GM18909 (cell line): Measurements from ENCODE around the gene NUDT15.
"Not testable (repeated sequence)": the region's sequence is repeated elsewhere in the genome, so short reads cannot be mapped to it uniquely, and the experiment has no call there.

Source experiments
- ATAC-seq: cut with Tn5 transposase; IDR thresholded peaks from one replicate; pipeline ENCODE4 v1.9.1; 2021; ENCODE audit warnings: mild to moderate bottlenecking; ENCODE audit not compliant: unreplicated experiment, poor library complexity

NUDT15 gene

DNA sequence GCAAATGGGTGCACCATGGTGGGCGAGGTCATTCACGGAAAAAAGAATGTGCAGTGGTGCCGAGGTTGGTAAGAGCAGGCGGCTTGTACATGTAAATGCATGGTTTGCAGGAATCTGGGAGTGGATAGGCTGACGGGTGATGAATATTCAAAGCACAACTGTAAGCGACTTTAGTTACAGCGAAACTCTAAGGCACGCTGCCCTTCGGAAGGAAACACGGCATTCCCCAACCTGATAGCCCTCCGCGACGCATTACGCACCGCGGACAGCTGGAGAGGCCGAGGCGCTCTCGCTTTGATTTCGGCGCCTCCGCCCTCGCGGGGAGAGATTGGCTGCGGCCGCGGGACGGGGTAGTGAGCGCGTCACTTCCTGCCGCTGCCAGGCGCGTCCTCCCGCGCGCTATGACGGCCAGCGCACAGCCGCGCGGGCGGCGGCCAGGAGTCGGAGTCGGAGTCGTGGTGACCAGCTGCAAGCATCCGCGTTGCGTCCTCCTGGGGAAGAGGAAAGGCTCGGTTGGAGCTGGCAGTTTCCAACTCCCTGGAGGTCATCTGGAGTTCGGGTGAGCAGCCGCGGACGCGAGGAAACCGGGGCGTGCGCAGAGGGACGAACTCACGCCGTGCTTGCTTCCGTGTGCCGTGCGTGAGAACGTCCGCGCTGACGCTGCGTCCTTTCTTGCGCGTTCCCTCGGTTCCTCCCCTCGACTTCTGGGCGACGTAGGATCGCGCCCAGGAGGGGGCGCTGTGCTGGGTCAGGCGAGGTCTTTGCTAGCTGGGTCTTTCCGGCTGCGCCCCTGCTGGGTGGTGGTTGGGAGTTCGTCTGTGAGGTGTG lies at the start of gene NUDT15:
TSS of gene NUDT15 (plus strand) at position 381 of the 828 bp plus-strand sequence. CDS start at position 402, 21 bp downstream.
- ATAC-seq, result peak; percentile 95

GRCh38 chr13:47990427-47990826 lies 47.1 kb upstream of the NUDT15 start:
- no peak for ATAC-seq

DNA sequence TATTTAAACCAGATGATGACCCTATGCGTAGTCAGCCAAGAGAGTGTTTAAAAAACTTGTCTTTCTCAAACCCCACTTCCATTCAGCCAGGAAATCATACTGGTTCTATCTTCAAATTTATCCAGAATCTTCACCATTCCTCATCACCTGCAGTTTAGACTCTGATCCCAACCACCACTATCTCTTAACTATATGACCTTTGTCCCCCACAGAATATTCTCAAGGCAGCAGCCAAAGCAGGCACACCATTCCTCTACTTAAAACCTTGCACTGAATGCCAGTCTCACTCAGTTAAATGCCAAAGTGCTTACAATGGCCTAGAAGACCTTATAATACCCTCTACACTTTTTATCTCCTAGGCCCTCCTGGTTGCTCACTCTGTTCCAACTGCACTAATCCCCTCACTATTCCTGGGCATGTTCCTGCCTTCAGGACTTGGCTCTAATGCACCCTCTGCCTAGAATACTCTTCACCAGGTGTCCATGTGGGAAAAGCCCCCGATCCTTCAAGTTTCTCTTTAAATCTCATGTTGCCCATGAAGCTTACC lies 46.5 kb upstream of the NUDT15 start:
- ATAC-seq, result no peak

DNA sequence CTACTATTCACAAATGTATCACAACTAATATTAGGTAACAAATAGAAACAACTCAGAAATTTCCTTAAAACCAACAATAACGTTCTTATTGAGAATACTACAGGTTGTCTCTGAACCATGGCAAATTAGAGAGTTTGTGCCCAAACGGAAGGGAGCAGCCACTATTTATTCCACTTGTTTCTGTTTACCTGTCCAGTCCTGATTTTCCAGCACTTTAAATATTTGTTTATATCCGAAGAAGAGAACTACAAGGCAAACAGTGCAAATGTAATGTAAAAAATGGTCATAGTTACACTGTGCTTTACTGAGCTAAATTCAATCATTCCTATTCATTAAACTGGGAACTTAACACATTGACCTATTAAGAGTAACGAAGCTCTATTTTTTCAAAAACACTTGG lies 45.7 kb upstream of the NUDT15 start:
- no peak for ATAC-seq

DNA sequence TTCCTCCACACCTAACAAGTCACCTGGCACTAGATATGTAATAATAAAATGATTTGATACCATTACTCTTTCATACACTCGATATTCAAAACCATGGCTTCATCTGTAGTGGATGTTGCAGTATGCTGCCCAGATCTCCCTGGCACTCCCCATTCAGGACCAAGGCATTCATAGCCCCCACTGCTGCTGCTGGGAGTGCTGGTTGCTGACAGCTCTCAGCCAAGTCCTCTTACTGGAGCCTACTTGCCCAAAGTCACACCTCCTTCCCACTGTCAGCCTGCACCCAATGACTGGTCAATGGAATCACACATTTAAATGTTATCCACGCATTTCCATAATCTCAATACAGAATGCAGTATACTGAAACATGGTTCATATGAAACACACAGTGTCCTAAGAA lies 40.1 kb upstream of the NUDT15 start:
- ATAC-seq, result no peak

- ATAC-seq, result no peak
Measured at GRCh38 chr13:47999973-48000372, 37.6 kb upstream of the NUDT15 start.

DNA sequence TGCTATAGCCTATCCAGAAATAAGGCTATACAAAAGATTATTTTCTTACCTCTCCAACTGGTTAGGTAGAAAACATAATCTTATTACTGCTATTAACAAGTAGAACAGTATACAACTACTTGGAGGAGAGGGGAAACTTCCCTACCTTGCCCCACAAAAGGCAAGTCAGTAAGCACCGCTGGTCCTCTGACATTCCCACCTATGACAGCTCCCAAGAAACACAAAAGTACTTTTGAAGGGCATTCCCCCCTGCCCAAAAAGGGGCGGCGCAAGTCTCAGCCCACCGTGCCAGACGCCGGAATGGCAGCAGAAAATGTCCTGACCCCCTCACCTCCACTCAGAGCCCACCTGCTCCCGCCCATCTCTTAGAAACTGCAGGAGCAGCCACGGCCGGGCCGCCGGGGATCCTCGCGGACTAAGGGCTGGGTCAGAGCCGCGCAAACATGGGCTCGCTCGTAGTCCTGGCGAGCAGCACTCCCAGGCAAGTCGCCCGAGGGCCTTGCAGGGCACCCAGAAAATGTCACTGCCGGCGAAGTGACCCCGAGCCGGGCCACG lies 36.9 kb upstream of the NUDT15 start:
- ATAC-seq, result peak; percentile 47

- ATAC-seq, result peak; percentile 99
Measured at GRCh38 chr13:48001114-48001881, 36.2 kb upstream of the NUDT15 start, which contains the start of gene SUCLA2. Gene SUCLA2, minus strand, starts transcription at chr13:48001273. Its CDS starts 4 bp downstream, at chr13:48001269.

- not testable (repeated sequence) for ATAC-seq
Measured at GRCh38 chr13:48001999-48002398, 35.5 kb upstream of the NUDT15 start.

DNA sequence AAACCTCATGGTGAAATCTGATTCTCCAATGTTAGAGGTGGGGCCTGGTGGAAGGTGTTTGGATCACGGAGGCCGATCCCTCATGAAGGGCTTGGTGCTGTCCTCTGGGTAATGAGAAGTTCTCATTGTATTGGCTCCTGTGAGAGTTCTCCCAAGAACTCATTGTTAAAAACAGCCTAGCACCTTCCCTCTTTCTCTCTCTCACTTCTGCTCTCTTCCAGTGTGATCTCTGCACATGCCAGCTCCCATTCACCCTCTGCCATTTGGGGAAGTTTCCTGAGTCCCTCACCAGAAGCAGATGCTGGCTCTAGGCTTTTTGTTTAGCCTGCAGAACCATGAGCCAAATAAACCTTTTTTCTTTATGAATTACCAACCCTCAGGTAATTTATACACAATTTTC lies 33.3 kb upstream of the NUDT15 start:
- no peak for ATAC-seq

GRCh38 chr13:48006396-48006795 lies 31.1 kb upstream of the NUDT15 start:
- ATAC-seq, result no peak

DNA sequence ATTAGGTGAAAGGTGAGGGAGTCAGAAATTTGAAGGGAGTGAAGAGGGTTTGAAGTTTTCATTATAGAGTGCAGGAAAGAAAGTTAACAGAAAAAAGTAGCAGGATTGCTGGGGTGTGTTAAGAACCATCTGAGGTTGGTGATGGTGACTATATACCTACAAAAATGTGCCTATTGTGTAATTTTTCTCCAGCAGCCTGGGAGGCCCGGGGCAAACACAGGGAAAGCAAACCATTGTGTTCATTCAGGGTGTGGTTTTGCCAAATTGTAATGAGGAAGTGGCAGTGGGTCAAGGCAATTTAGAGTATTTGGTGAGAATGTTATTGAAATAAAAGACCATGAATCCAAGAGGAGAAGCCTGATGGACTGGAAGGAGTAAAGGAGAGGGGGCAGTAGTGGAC lies 28.2 kb upstream of the NUDT15 start:
- ATAC-seq, result no peak

- no peak for ATAC-seq
Measured at GRCh38 chr13:48010698-48011097, 26.8 kb upstream of the NUDT15 start.

DNA sequence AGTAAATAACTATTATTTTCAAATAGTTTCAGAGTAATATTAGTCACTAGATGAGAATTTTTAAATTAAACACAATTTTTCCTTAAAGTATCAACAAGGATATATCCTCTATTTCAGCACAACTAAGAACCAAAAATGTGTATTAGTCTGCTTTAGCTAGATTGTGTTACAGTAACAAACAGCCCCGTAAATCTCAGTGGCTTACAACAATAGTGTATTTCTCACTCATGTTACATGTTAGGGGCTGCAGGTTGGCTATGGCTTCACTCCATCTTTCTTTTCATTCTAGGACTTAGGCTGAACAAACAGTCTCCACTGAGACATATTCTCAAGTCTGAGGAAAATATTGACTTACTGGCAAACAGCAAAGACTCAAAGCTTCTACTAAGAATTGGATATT lies 24.9 kb upstream of the NUDT15 start:
- no peak for ATAC-seq

DNA sequence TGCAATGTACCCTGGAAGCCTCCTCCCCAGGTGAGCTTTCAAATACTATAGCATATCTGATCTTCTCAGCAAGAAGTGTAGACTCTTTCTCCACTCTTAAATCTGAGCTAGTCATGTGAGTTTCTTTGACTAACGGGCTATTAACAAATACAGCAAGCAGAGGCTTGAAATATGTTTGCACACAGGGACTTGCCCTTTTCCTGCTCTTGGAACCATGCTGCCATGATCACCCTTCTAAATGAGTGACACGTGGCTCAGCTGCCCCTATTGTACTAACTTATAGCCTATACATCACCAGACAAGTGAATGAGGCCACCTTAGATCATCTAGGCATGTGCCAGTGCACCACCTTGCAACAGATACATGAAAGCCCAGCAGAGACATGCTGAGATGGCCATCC lies 23.2 kb upstream of the NUDT15 start:
- no peak for ATAC-seq

DNA sequence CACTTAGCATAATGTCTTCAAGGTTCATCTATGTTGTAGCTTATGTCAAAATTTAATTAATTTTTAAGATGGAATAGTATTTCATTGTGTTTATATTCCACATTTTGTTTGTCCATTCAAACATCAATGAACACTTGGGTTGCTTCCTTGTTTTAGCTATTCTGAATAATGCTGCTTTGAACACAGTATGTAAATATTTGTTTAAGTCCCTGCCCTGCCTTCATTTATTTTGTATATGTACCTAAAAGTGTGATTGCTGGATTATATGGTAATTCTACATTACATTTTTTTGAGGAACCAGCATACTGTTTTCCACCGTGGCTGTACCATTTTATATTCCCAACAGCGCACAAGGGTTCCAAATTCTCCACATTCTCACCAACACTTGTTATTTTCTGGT lies 18.9 kb upstream of the NUDT15 start:
- ATAC-seq, result no peak

- no peak for ATAC-seq
Measured at GRCh38 chr13:48019796-48020195, 17.7 kb upstream of the NUDT15 start.

GRCh38 chr13:48028066-48028465 lies 9.5 kb upstream of the NUDT15 start:
- ATAC-seq, result no peak

DNA sequence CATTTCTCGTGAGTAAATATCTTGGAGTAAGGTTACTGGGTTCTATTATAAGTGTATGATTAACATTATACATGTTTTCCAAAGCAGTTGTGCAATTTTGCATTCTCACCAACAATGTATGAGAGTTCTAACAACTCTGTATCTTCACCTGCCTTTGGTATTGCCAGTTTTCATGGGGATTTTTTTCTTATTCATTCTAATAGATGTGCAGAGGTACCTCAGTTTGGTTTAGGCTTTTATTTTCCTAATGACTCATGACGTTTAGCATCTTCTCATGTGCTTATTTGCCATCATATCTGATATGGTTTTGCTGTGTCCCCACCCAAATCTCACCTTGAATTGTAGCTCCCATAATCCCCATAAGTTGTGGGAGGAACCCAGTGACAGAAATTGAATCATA lies 7.7 kb upstream of the NUDT15 start:
- ATAC-seq, result no peak

GRCh38 chr13:48038761-48039160 lies 1.2 kb downstream of the NUDT15 start:
- no peak for ATAC-seq

GRCh38 chr13:48040049-48040448 lies 2.5 kb downstream of the NUDT15 start:
- ATAC-seq, result no peak
